ENCODE results near the gene SAMD3. TPM values are rescaled to one million over a fixed set of nuclear protein-coding genes. Genes with fewer than 3 reads are reported as not detected.
"Not testable (repeated sequence)": the region's sequence is repeated elsewhere in the genome, so short reads cannot be mapped to it uniquely, and the experiment has no call there.

SAMD3 gene
- total RNA-seq, 1 donor from 2014 or later: 0.95 TPM

DNA sequence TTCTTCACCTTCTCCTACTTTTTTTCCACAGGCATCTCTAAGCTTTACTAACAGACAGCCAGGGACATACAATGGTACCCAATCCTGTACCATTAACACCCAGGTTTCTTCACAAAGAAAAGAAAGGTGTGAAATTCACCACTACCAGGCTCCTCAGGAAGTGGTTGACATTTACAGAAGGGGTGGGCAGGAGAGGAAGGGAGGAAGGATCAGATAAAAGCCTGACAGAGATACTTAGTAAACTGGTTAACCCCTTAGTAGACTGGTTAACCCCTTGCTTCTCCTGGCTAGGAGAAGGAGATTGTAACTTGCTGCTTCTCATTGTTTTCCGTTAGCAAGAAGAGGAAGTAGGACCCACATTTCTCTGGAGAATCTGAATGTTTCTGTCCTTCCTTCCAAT is 7.2 kb downstream of the SAMD3 start:
- ATAC-seq (no peak), DNase-seq (ENCODE audit: missing footprints) (no peak)
- intact Hi-C loops (cut with DNase I): no loop called here

DNA sequence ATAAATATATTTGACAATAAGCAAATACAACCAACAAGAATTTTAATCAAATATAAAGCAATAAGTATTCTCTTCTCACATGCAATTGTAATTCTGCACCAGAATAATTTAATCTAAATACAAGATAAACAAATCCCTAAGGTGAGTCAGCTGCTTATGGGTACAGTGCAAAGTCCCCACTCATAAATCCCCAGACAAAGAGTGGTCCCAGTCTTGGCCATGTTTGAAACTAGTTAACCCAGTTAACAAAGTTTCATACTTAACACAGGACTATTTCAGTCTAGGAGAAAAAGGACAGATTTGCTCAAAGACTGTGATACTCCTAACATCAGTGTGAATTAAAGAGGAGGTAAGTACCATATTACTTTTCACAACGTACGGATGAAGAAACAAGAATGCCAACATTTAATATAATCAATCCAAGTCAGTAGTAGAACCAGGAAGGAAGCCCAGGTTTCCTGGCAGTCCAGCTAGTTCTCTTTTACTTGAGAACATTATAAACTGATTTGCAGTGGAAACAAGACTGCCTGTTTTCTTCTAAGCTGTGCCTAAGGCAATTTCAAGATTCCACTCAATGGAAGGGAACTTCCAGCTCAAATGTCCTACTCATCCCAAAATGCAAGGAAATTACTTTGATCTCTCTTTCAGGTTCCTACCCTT is 10.4 kb downstream of the SAMD3 start:
- intact Hi-C loops (cut with DNase I): no loop called here
- ATAC-seq (no peak), DNase-seq (ENCODE audit: missing footprints) (no peak)

- no peak for ATAC-seq
- intact Hi-C loops (cut with DNase I): no loop called here
- no peak for DNase-seq (ENCODE audit: missing footprints)
Observed at GRCh38 chr6:130211691-130212090, 11.1 kb downstream of the SAMD3 start.

DNA sequence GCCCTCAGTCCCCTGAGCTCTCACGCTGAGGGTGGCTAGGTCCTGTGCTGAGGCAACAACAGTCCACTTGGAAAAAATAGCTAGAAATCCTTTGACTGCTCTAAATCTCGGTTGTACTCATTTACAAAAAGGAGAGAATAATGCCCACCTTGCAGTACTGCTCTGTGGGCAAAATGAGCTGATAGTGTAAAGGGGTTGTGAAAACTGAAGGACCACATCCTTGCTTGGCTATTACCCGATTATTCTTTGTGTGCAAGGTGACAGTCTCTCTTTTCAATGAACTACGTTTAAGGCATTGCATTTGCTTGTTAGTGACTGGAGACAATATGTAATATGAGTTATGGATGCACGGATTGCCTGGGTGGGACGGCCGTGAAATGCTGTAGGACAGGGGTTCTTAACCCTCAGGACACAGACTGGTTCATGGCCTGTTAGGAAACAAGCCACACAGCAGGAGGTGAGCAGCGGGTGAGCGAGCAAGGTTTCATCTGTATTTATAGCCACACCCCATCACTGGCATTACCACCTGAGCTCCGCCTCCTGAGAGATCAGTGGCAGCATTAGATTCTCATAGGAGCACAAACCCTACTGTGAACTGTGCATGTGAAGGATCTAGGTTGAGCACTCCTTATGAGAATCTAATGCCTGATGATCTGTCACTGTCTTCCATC is 14.6 kb downstream of the SAMD3 start:
- intact Hi-C loops (cut with DNase I): no loop called here
- no peak for DNase-seq (ENCODE audit: missing footprints)
- no peak for ATAC-seq

- ATAC-seq (no peak), DNase-seq (ENCODE audit: missing footprints) (no peak)
- intact Hi-C loops (cut with DNase I): no loop called here
Observed at GRCh38 chr6:130206479-130206878, 16.3 kb downstream of the SAMD3 start.

- DNase-seq (ENCODE audit: missing footprints) (no peak), ATAC-seq (no peak)
- intact Hi-C loops (cut with DNase I): no loop called here
Observed at GRCh38 chr6:130204322-130204721, 18.4 kb downstream of the SAMD3 start.

DNA sequence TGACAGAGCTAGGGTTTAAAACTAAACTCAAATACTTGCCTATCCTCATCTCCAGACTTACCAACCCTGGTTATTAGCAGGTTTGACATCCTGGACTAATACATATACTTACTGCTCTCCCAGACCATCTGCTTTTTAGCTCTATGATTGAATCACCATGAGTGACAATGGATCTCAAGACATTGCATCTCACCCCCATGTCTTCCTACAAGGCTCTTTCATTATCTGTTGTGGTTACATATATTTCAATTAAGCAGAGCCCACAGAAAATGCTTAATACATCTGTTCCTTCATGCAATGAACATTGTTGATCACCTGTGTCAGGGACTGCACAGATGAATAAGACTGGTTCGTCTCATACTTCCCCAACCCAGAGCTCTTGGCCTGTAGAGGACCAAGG is 19.4 kb downstream of the SAMD3 start:
- no peak for ATAC-seq
- no peak for DNase-seq (ENCODE audit: missing footprints)
- intact Hi-C loops (cut with DNase I): no loop called here

DNA sequence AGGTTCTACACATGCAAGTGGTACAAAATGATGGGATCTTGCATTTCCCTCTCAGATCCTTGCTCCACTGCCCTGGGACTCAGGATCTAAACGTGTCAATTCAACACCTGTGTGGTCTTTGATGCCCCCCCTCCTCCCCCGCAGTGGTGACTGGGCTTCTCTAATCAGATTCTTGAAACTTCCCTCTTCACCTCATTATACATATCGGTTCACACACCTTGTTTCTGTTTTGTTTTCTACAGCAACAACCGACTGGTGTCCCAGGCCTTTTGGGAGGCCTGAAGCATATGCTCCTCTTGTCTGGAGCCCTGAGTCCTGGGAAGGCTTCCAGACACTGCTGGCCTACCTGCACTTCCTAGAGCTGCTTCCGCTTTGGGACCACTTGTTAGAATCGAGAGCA is 20.0 kb downstream of the SAMD3 start:
- DNase-seq (ENCODE audit: missing footprints) (no peak), ATAC-seq (no peak)
- intact Hi-C loops (cut with DNase I): no loop called here

GRCh38 chr6:130200020-130200419 is 22.7 kb downstream of the SAMD3 start:
- no peak for ATAC-seq

DNA sequence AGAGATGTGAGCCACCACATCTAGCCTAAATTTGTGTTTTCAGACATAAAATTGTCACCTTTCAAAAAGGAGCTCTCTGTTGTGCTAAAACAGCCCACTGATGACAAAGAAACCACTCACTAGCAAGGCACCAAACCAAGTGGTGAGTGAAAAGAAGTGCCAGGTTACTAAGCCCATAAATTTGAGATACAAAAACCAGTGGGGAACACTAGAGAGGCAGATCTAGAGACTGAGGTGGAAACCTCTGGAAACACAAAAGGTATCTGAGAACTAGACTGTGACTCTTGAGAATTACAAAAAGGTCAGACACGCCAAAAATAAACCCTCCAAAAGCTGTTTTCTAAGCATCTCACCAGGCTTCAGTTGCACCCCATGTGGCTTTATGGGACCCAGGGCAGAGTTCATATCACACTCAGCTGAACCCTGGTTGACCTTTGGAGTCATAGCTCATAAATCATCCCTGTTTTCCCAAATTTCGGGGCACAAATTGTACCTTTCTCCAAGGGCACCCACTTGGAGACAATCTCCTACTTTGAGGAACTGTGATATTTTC is 24.2 kb downstream of the SAMD3 start:
- intact Hi-C loops (cut with DNase I): no loop called here

More at GRCh38 chr6:130200020-130200419, 22.7 kb downstream of the SAMD3 start:
- intact Hi-C loops (cut with DNase I): no loop called here
- no peak for DNase-seq (ENCODE audit: missing footprints)

GRCh38 chr6:130197816-130198482 is 24.8 kb downstream of the SAMD3 start:
- ATAC-seq; intact Hi-C loops (cut with DNase I); DNase-seq (ENCODE audit: missing footprints): not testable (repeated sequence)

More for the DNA sequence above, 24.2 kb downstream of the SAMD3 start:
- ATAC-seq (no peak), DNase-seq (ENCODE audit: missing footprints) (no peak)

DNA sequence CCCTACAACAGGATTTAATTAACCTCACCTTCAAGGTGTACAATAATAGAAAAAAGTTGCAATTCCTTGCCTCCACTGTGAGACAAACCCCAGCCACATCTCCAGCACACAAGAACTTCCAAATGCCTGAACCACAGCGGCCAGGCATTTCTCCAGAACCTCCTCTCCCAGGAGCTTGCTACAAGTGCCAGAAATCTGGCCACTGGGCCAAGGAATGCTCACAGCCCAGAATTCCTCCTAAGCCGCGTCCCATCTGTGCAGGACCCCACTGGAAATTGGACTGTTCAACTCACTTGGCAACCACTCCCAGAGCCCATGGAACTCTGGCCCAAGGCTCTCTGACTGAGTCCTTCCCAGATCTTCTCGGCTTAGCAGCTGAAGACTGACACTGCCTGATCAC is 28.3 kb downstream of the SAMD3 start:
- intact Hi-C loops (cut with DNase I); ATAC-seq: not testable (repeated sequence)
- DNase-seq (ENCODE audit: missing footprints): peak; percentile 80

DNA sequence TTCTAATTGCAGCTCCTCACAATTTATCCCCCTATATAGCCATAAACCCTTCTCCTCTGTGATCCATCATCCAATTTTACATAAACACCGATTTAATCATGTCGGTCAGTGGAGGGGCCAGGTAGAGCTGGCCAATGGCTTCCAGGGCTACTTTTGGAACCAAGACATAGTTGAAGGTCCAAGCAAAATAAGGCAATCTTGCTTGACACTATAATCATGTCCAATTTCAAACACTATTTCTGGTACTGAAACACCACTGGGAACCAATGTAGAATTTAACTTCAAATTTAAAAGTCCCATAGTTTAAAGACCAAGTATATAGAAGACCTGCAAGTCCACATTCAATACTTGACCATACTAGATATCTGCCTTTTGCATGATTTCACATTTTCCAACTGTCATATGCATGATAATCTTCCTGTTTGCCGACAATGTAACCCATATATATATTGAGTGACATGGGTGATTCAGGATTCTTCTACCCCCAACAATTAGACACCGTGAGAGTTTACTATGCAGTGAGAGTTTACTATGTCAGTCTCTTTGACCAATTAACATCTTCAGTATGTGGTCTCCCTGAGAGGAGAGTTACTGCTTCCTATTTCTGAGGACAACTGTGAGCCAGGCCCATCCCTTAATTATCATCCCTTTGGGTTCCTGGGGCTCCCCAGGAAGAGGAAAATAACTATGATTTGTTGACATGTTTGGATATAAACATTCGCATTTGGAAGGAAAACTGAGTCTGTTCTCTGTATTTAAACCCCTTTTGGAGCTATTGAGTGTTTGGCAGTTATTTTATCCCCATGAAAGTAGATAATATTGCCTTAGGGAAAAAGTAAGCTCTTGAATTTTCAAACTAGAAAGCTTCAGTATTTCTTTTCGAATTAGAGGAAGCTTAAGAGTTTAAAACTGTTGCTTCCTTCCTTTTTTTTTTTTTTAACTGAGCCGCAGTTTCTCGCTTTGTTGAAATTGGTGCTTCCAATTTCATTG is 31.8 kb downstream of the SAMD3 start:
- DNase-seq (ENCODE audit: missing footprints) (no peak), ATAC-seq (peak; percentile 62)
- intact Hi-C loops (cut with DNase I): no loop called here

DNA sequence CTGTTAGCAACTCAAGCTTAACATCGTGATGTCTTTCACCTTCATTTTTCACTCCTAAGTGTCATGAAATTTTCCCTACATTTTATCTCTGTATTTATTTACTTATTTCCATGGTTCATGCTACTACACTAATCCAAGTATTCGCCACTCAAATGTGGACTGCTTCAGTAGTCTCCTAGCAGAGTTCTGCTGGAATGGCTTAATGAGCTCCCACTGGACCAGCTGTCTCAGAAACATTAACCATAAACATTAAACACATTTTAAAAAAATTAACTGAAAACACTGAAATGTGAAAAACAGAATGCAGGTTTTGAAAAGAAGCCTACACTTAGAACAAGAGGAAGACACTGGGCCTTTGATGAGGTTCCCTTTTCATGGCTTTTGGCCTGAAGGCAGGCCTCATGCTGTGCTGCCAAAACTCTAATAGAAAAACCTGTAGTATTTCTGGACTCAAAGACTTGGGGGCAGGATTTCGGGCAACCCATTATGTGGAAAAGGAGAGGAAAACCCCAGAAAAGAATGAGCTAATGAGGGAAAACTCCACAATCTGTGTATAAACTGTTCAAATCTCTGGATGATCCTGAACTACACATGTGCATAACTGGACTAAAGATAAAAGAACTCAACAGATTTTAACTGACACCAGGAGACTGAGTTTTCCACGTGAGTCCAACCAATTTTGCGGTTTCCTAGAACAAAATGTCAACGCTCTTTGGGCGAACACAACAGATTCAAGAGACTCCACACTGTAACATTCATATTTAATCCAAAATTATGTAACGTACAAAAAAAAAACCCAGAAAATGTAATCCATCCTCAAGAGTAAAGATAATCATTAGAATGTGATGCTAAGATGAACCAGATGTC is 33.0 kb downstream of the SAMD3 start:
- intact Hi-C loops (cut with DNase I): no loop called here
- peak; percentile 79 for ATAC-seq

DNA sequence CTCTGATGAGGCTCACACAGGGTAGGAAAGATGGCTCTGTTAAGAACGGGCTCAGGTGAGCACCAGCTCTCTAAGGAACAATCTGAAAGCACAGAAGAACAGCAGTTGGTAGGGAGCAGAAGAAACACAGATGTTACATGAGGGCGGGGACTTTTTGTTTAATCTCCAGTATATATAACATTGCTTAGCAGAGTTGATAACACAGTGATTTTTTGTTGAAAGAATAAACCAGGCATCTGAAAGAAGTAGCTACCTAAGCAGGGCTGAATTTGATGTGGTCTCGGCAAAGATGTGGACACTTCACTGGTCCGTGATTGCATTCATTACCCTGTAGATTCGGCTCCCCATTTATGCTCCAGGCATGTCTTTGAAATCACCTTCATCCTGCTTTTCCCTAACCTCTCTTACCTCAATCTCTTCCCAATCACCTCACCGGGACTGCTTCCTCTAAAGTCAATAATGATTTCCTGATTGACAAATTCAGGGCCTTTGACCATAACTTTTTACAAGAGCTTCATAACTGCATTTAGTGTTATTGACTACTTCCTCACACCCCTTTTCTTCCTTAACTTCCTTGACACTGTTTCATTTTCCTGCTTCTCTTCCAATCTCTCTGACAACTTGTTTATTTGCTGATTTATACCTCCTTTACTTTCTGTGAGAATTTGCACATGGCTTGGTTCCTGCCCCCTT is 34.4 kb downstream of the SAMD3 start:
- no peak for DNase-seq (ENCODE audit: missing footprints)
- no peak for ATAC-seq
- intact Hi-C loops (cut with DNase I): no loop called here

More for the DNA sequence above, 33.0 kb downstream of the SAMD3 start:
- DNase-seq (ENCODE audit: missing footprints): no peak

DNA sequence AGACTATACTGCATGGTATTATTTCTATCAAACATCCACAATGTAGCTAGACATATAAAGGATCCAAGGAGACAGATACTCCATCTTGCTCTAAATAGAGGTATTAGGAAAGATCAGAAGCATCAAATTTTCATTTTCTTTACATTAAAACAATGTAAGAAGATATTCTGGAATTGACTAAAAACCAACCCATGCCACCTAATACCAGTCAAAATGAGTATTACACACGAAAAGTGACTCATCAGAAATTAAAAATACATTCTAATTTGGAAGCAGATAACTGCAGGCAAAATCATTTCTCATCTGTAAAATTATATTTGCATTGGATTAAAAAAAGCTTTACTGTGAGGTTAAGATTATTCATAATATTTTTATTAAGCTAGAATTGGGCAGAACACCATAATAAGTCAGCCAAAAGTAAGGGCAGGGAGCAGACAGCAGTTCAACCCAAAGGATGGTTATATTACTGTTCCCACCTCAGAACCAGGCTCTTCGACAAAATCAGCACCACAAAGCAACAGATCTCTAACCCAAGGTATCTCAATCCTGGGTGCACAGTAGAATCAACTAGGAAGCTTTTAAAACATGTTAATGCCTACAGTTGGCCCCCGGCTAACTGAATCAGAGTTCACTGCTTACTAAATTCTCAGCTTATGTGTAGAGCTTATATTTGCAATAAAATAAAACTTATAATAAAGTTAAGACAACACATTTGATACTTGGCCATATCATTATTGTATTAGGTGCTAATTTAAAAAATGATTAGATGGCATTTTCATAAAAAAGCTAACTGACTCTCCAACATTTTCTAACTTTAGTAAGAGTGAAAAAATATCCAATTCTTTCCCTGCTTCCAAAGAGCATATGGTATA is 35.2 kb downstream of the SAMD3 start:
- DNase-seq (ENCODE audit: missing footprints): no peak
- intact Hi-C loops (cut with DNase I): no loop called here
- no peak for ATAC-seq
